Bronchial epithelial cell (primary cell): Measurements from ENCODE around the gene TH. TPM values are rescaled to one million over a fixed set of nuclear protein-coding genes. Genes with fewer than 3 reads are reported as not detected.
"Not testable (repeated sequence)": the region's sequence is repeated elsewhere in the genome, so short reads cannot be mapped to it uniquely, and the experiment has no call there.

Source experiments
- DNase-seq: peaks from one replicate; pipeline ENCODE4 v3.0.0-alpha.2; 2010; ENCODE audit warnings: low read depth
- FAIRE-seq: peaks from 2 replicates; lab custom pipeline; 2011; peaks lifted over from hg19 to GRCh38; lab: Jason Lieb, UNC
- H3K27me3 ChIP-seq: 2 replicates; pipeline ENCODE4 v1.5.1; 2011; ENCODE audit warnings: low read length; ENCODE audit not compliant: control insufficient read depth, insufficient read depth
- H3K36me3 ChIP-seq: 2 replicates; pipeline ENCODE4 v1.5.1; 2011; ENCODE audit warnings: low read length; ENCODE audit not compliant: control insufficient read depth, insufficient read depth
- H3K4me3 ChIP-seq: 2 replicates; pipeline ENCODE4 v1.5.1; 2011; ENCODE audit warnings: mild to moderate bottlenecking, low read depth, low read length, control low read depth
- CTCF ChIP-seq: IDR thresholded peaks from 2 replicates; pipeline ENCODE4 v1.5.1; 2011; ENCODE audit warnings: mild to moderate bottlenecking, moderate library complexity, low read length, control low read depth, inconsistent platforms; ENCODE audit not compliant: insufficient read depth, severe bottlenecking
- total RNA-seq: library from RNA; depleted of rRNA; stranded (reverse); fragments of >200 nt; gene quantifications from 2 replicates; pipeline ENCODE4 v1.2.1, GENCODE V29; 2014

The TH gene
- total RNA-seq, 1 donor from 2014 or later, result under 0.01 TPM

GRCh38 chr11:2182075-2182474, 10.5 kb upstream of the TH start:
- no peak for TF ChIP-seq CTCF

GRCh38 chr11:2180789-2181370, 9.3 kb upstream of the TH start:
- Histone ChIP-seq H3K4me3 (no peak overlapping the region), H3K27me3 (no peaks in the 10 kb centered on the region), H3K36me3 (no peaks in the 10 kb centered on the region)
- no peak for TF ChIP-seq CTCF
- DNase-seq (peak; percentile 63), FAIRE-seq (no peak)

More at GRCh38 chr11:2182075-2182474, 10.5 kb upstream of the TH start:
- H3K36me3 ChIP-seq, result no peaks in the 10 kb centered on the region
- H3K4me3 ChIP-seq, result no peak overlapping the region
- DNase-seq (no peak), FAIRE-seq (no peak)
- no peaks in the 10 kb centered on the region for H3K27me3 ChIP-seq

GRCh38 chr11:2180347-2180746, 8.7 kb upstream of the TH start:
- DNase-seq (no peak), FAIRE-seq (no peak)
- Histone ChIP-seq H3K27me3 (no peaks in the 10 kb centered on the region), H3K36me3 (no peaks in the 10 kb centered on the region), H3K4me3 (no peak overlapping the region)
- no peak for TF ChIP-seq CTCF

- Histone ChIP-seq H3K4me3 (no peak overlapping the region), H3K36me3 (no peaks in the 10 kb centered on the region), H3K27me3 (no peaks in the 10 kb centered on the region)
- no peak for TF ChIP-seq CTCF
- FAIRE-seq (no peak), DNase-seq (no peak)
These were observed 7.9 kb upstream of the TH start for GRCh38 chr11:2179516-2179915.

- H3K4me3 ChIP-seq, result no peak overlapping the region
- FAIRE-seq (no peak), DNase-seq (peak; percentile 88)
- H3K27me3 ChIP-seq, result no peaks in the 10 kb centered on the region
- no peaks in the 10 kb centered on the region for H3K36me3 ChIP-seq
- TF ChIP-seq CTCF, result no peak
These were observed 7.4 kb upstream of the TH start for GRCh38 chr11:2178906-2179494.

- H3K36me3 ChIP-seq, H3K4me3 ChIP-seq, DNase-seq, H3K27me3 ChIP-seq: not testable (repeated sequence)
- FAIRE-seq, result peak; percentile 58
These were observed 6.6 kb upstream of the TH start for GRCh38 chr11:2178055-2178773.
